CD4-positive, alpha-beta memory T cell (primary cell): Measurements from ENCODE around the gene GULP1. TPM values are rescaled to one million over a fixed set of nuclear protein-coding genes. Genes with fewer than 3 reads are reported as not detected.

Experiments
- CTCF ChIA-PET: fragments of 350-600 bp; sonication (Branson Sonifier 250); formaldehyde crosslinking; loops from one replicate; lab custom pipeline; 2021; ENCODE audit warnings: inconsistent platforms; ENCODE audit not compliant: partially characterized antibody; lab: Charles Lee
- POLR2A ChIA-PET: fragments of 350-600 bp; sonication (Branson Sonifier 250); formaldehyde crosslinking; loops from one replicate; lab custom pipeline; 2021; ENCODE audit not compliant: partially characterized antibody; lab: Charles Lee
- DNase-seq, 5 donors: peaks; one replicate each; pipeline versions ENCODE4 v3.0.0 to v3.0.0-alpha.2; 2020 to 2022; ENCODE audit warnings: mixed read lengths in 1 of 5
- H3K27ac ChIP-seq: one replicate; pipeline ENCODE4 v1.7.0; 2013; ENCODE audit warnings: low read depth, low read length
- H3K27me3 ChIP-seq: 2 replicates; pipeline ENCODE4 v1.7.0; 2013; ENCODE audit warnings: mild to moderate bottlenecking, low read length, moderate library complexity; ENCODE audit not compliant: insufficient read depth
- H3K36me3 ChIP-seq: 2 replicates; pipeline ENCODE4 v1.7.0; 2013; ENCODE audit warnings: mild to moderate bottlenecking, low read length, moderate library complexity; ENCODE audit not compliant: insufficient read depth
- H3K4me1 ChIP-seq: 2 replicates; pipeline ENCODE4 v1.7.0; 2013; ENCODE audit warnings: mild to moderate bottlenecking, low read length, moderate library complexity; ENCODE audit not compliant: insufficient read depth
- H3K4me3 ChIP-seq, 2 donors: one replicate each; pipeline ENCODE4 v1.7.0; 2013; ENCODE audit warnings: low read length in 2 of 2, mild to moderate bottlenecking in 1 of 2
- H3K9me3 ChIP-seq, 2 donors: one replicate each; pipeline ENCODE4 v1.7.0; 2013; ENCODE audit warnings: low read length in 2 of 2, control low read depth in 1 of 2; ENCODE audit not compliant: control insufficient read depth in 1 of 2
- H3K27ac Mint-ChIP-seq, 7 donors: one replicate each; pipeline ENCODE4 v1.8.0; 2020 to 2021; ENCODE audit warnings: mixed read lengths in 7 of 7, mild to moderate bottlenecking in 6 of 7, inconsistent platforms in 3 of 7, moderate library complexity in 3 of 7
- H3K27me3 Mint-ChIP-seq, 2 donors: one replicate each; pipeline ENCODE4 v1.8.0; 2020 to 2021; ENCODE audit warnings: mixed read lengths in 2 of 2
- H3K36me3 Mint-ChIP-seq, 2 donors: one replicate each; pipeline ENCODE4 v1.8.0; 2020 to 2021; ENCODE audit warnings: mixed read lengths in 2 of 2, inconsistent platforms in 1 of 2, mild to moderate bottlenecking in 1 of 2
- H3K4me1 Mint-ChIP-seq, 4 donors: one replicate each; pipeline ENCODE4 v1.8.0; 2020 to 2021; ENCODE audit warnings: mixed read lengths in 4 of 4, mild to moderate bottlenecking in 1 of 4
- H3K4me3 Mint-ChIP-seq, 8 donors: one replicate each; pipeline ENCODE4 v1.8.0; 2020 to 2021; ENCODE audit warnings: mixed read lengths in 8 of 8, mild to moderate bottlenecking in 7 of 8, moderate library complexity in 6 of 8, inconsistent platforms in 3 of 8
- H3K9me3 Mint-ChIP-seq, 8 donors: one replicate each; pipeline ENCODE4 v1.8.0; 2020 to 2021; ENCODE audit warnings: mixed read lengths in 8 of 8, mild to moderate bottlenecking in 5 of 8, inconsistent platforms in 3 of 8, moderate library complexity in 1 of 8
- intact Hi-C: fragments of 100-400 bp; cut with micrococcal nuclease; formaldehyde crosslinking; loops from one replicate; pipeline ENCODE4 v1.15.1; 2023
- polyA plus RNA-seq, 2 donors: library from polyadenylated mRNA; unstranded; fragments of 300-500 nt; fragmentation: Illumina TruSeq; gene quantifications; one replicate each; pipeline ENCODE4 v1.2.3, GENCODE V29; 2021
- total RNA-seq, 2 experiments: library from RNA; stranded (reverse); gene quantifications; one replicate each; pipeline ENCODE4 v1.2.3, GENCODE V29; 2021

Gene GULP1
- total and polyA plus RNA-seq, 4 experiments from 2014 or later: not detected

- Histone ChIP-seq H3K27me3 (no peaks in the 10 kb centered on the region), H3K4me1 (no peaks in the 10 kb centered on the region), H3K36me3 (no peaks in the 10 kb centered on the region), H3K4me3 (no peak overlapping the region), H3K9me3 (no peaks in the 10 kb centered on the region), H3K27ac (no peak overlapping the region)
- no peak for DNase-seq
- Mint-ChIP-seq H3K27me3 (no peaks in the 10 kb centered on the region), H3K9me3 (peaks cover 0 to 7% (median 2%) of the 10 kb centered on the region in 8 donors), H3K4me3 (no peak overlapping the region), H3K36me3 (no peaks in the 10 kb centered on the region), H3K27ac (no peak overlapping the region), H3K4me1 (no peaks in the 10 kb centered on the region)
- POLR2A ChIA-PET: no interaction called here
- CTCF ChIA-PET: no interaction called here
- intact Hi-C loops: no loop called here
These were observed 24.1 kb downstream of the GULP1 start for GRCh38 chr2:188315750-188316149.

GRCh38 chr2:188316342-188316741, 24.7 kb downstream of the GULP1 start:
- Mint-ChIP-seq H3K9me3 (peaks cover 0 to 7% (median 2%) of the 10 kb centered on the region in 8 donors), H3K27me3 (no peaks in the 10 kb centered on the region), H3K36me3 (no peaks in the 10 kb centered on the region), H3K4me3 (no peak overlapping the region), H3K27ac (no peak overlapping the region), H3K4me1 (no peaks in the 10 kb centered on the region)
- Histone ChIP-seq H3K4me1 (no peaks in the 10 kb centered on the region), H3K9me3 (no peaks in the 10 kb centered on the region), H3K27ac (no peak overlapping the region), H3K27me3 (no peaks in the 10 kb centered on the region), H3K36me3 (no peaks in the 10 kb centered on the region), H3K4me3 (no peak overlapping the region)
- intact Hi-C loops: no loop called here
- DNase-seq: no peak
- ChIA-PET POLR2A (no interaction called here), CTCF (no interaction called here)

GRCh38 chr2:188316791-188317423, 25.2 kb downstream of the GULP1 start:
- H3K9me3 ChIP-seq: no peaks in the 10 kb centered on the region
- H3K27ac ChIP-seq: no peak overlapping the region
- no peak for DNase-seq
- Mint-ChIP-seq H3K27me3 (no peaks in the 10 kb centered on the region), H3K4me1 (no peaks in the 10 kb centered on the region), H3K4me3 (no peak overlapping the region), H3K9me3 (peaks cover 0 to 7% (median 2%) of the 10 kb centered on the region in 8 donors), H3K27ac (no peak overlapping the region), H3K36me3 (no peaks in the 10 kb centered on the region)
- no peak overlapping the region for H3K4me3 ChIP-seq
- H3K4me1 ChIP-seq: no peaks in the 10 kb centered on the region
- POLR2A ChIA-PET: no interaction called here
- CTCF ChIA-PET: no interaction called here
- no peaks in the 10 kb centered on the region for H3K36me3 ChIP-seq
- no peaks in the 10 kb centered on the region for H3K27me3 ChIP-seq
- intact Hi-C loops: no loop called here

- POLR2A ChIA-PET: no interaction called here
- CTCF ChIA-PET: no interaction called here
These were observed 26.6 kb downstream of the GULP1 start for GRCh38 chr2:188318161-188318749.

GRCh38 chr2:188319838-188320237, 28.2 kb downstream of the GULP1 start:
- peaks cover 0 to 2% (median 0%) of the 10 kb centered on the region in 8 donors for H3K9me3 Mint-ChIP-seq
- no peaks in the 10 kb centered on the region for H3K36me3 ChIP-seq
- intact Hi-C loops: no loop called here
- no peak for DNase-seq
- H3K27me3 Mint-ChIP-seq: no peaks in the 10 kb centered on the region
- CTCF ChIA-PET: no interaction called here
- H3K9me3 ChIP-seq: no peaks in the 10 kb centered on the region
- H3K4me3 Mint-ChIP-seq: no peak overlapping the region
- H3K27ac Mint-ChIP-seq: no peak overlapping the region
- no peak overlapping the region for H3K27ac ChIP-seq
- POLR2A ChIA-PET: no interaction called here
- no peak overlapping the region for H3K4me3 ChIP-seq
- no peaks in the 10 kb centered on the region for H3K27me3 ChIP-seq
- H3K36me3 Mint-ChIP-seq: no peaks in the 10 kb centered on the region
- no peaks in the 10 kb centered on the region for H3K4me1 Mint-ChIP-seq
- no peaks in the 10 kb centered on the region for H3K4me1 ChIP-seq

More at GRCh38 chr2:188318161-188318749, 26.6 kb downstream of the GULP1 start:
- Histone ChIP-seq H3K36me3 (no peaks in the 10 kb centered on the region), H3K27ac (no peak overlapping the region), H3K4me1 (no peaks in the 10 kb centered on the region), H3K4me3 (no peak overlapping the region), H3K9me3 (no peaks in the 10 kb centered on the region), H3K27me3 (no peaks in the 10 kb centered on the region)
- H3K27ac Mint-ChIP-seq: no peak overlapping the region
- H3K9me3 Mint-ChIP-seq: peaks cover 0 to 7% (median under 1%) of the 10 kb centered on the region in 8 donors
- intact Hi-C loops: no loop called here
- H3K4me3 Mint-ChIP-seq: no peak overlapping the region
- H3K4me1 Mint-ChIP-seq: no peaks in the 10 kb centered on the region
- no peaks in the 10 kb centered on the region for H3K36me3 Mint-ChIP-seq
- no peak for DNase-seq
- no peaks in the 10 kb centered on the region for H3K27me3 Mint-ChIP-seq

- ChIA-PET CTCF (no interaction called here), POLR2A (no interaction called here)
- H3K36me3 Mint-ChIP-seq: no peaks in the 10 kb centered on the region
- H3K27ac ChIP-seq: no peak overlapping the region
- intact Hi-C loops: no loop called here
- H3K36me3 ChIP-seq: no peaks in the 10 kb centered on the region
- no peak overlapping the region for H3K27ac Mint-ChIP-seq
- H3K9me3 Mint-ChIP-seq: peaks cover 0 to 2% (median 0%) of the 10 kb centered on the region in 8 donors
- H3K4me1 Mint-ChIP-seq: no peaks in the 10 kb centered on the region
- H3K27me3 Mint-ChIP-seq: no peaks in the 10 kb centered on the region
- H3K4me1 ChIP-seq: no peaks in the 10 kb centered on the region
- H3K27me3 ChIP-seq: no peaks in the 10 kb centered on the region
- no peak overlapping the region for H3K4me3 ChIP-seq
- no peak for DNase-seq
- H3K9me3 ChIP-seq: no peaks in the 10 kb centered on the region
- no peak overlapping the region for H3K4me3 Mint-ChIP-seq
These were observed 29.2 kb downstream of the GULP1 start for GRCh38 chr2:188320861-188321260.

GRCh38 chr2:188322569-188323551, 31.2 kb downstream of the GULP1 start:
- Histone ChIP-seq H3K27me3 (no peaks in the 10 kb centered on the region), H3K4me3 (no peak overlapping the region), H3K36me3 (no peaks in the 10 kb centered on the region), H3K9me3 (no peaks in the 10 kb centered on the region), H3K4me1 (no peaks in the 10 kb centered on the region), H3K27ac (no peak overlapping the region)
- Mint-ChIP-seq H3K27ac (no peak overlapping the region), H3K27me3 (no peaks in the 10 kb centered on the region), H3K9me3 (no peaks in the 10 kb centered on the region), H3K4me3 (no peak overlapping the region), H3K4me1 (no peaks in the 10 kb centered on the region), H3K36me3 (no peaks in the 10 kb centered on the region)
- intact Hi-C loops: no loop called here
- no peak for DNase-seq
- CTCF ChIA-PET: no interaction called here
- POLR2A ChIA-PET: no interaction called here
